HG03571 (cell line): ENCODE results near the gene C11orf42.

Experiments
- ATAC-seq: cut with Tn5 transposase; IDR thresholded peaks from one replicate; pipeline ENCODE4 v1.9.1; 2021; ENCODE audit not compliant: unreplicated experiment

C11orf42 gene

GRCh38 chr11:6205366-6205765 is at the start of gene C11orf42:
TSS of gene C11orf42 (plus strand) at chr11:6205557. CDS start at chr11:6205616, 59 bp downstream.
- no peak for ATAC-seq

- ATAC-seq = no peak
Measured at GRCh38 chr11:6156628-6157359, 48.6 kb upstream of the C11orf42 start.

GRCh38 chr11:6170226-6170625 is 35.1 kb upstream of the C11orf42 start, which contains the start of gene OR52B2:
TSS of gene OR52B2 (minus strand) at chr11:6170326. CDS start at chr11:6170326, 0 bp downstream.
- no peak for ATAC-seq

- ATAC-seq = no peak
Measured at GRCh38 chr11:6175440-6175839, 29.9 kb upstream of the C11orf42 start.

- ATAC-seq = no peak
Measured at GRCh38 chr11:6191742-6192141, 13.6 kb upstream of the C11orf42 start.

- ATAC-seq = no peak
Measured at GRCh38 chr11:6194065-6194581, 11.2 kb upstream of the C11orf42 start.

GRCh38 chr11:6196396-6196795 is 9.0 kb upstream of the C11orf42 start:
- ATAC-seq = no peak

GRCh38 chr11:6197466-6198200 is 7.7 kb upstream of the C11orf42 start:
- no peak for ATAC-seq

- no peak for ATAC-seq
Measured at GRCh38 chr11:6199174-6199810, 6.1 kb upstream of the C11orf42 start, which contains the start of gene OR52W1. TSS of gene OR52W1 (plus strand) at chr11:6199224. CDS start at chr11:6199224, 0 bp downstream.

GRCh38 chr11:6200975-6201374 is 4.4 kb upstream of the C11orf42 start:
- no peak for ATAC-seq

GRCh38 chr11:6201481-6201880 is 3.9 kb upstream of the C11orf42 start:
- ATAC-seq = no peak

- ATAC-seq = no peak
Measured at GRCh38 chr11:6202041-6202440, 3.3 kb upstream of the C11orf42 start.

GRCh38 chr11:6203327-6203726 is 2.0 kb upstream of the C11orf42 start:
- ATAC-seq = peak; percentile 81

GRCh38 chr11:6204706-6205105 is 651 bp upstream of the C11orf42 start:
- ATAC-seq = no peak

GRCh38 chr11:6206456-6207180 is 1.3 kb downstream of the C11orf42 start:
- ATAC-seq = no peak

- ATAC-seq = no peak
Measured at GRCh38 chr11:6209801-6210200, 4.4 kb downstream of the C11orf42 start.

- no peak for ATAC-seq
Measured at GRCh38 chr11:6210274-6210955, 5.1 kb downstream of the C11orf42 start.

GRCh38 chr11:6214530-6214929 is 9.2 kb downstream of the C11orf42 start:
- no peak for ATAC-seq

GRCh38 chr11:6216501-6216900 is 11.1 kb downstream of the C11orf42 start:
- ATAC-seq = no peak

GRCh38 chr11:6217722-6218121 is 12.4 kb downstream of the C11orf42 start:
- no peak for ATAC-seq
